B cell (primary cell): ENCODE measurements around the gene KLHL18.

Source experiments
- CTCF ChIP-seq: fragments of 200-600 bp; IDR thresholded peaks from one replicate; pipeline ENCODE4 v1.8.0; 2022; ENCODE audit warnings: antibody characterized with exemption, mild to moderate bottlenecking
- EZH2 ChIP-seq: IDR thresholded peaks from 2 replicates; pipeline ENCODE4 v1.6.1; 2012; ENCODE audit warnings: borderline replicate concordance, low read depth, mild to moderate bottlenecking, moderate library complexity, low read length; ENCODE audit not compliant: insufficient read depth, poor library complexity, severe bottlenecking

- no peak for TF ChIP-seq CTCF
- no peak for TF ChIP-seq EZH2
Observed at GRCh38 chr3:47260605-47261004, 22.1 kb upstream of the KLHL18 start.
